A549 (cell line): ENCODE results near the gene EGFL7.

ENCODE experiments used
- CTCF ChIP-seq: fragments of >200 bp; sonication (Bioruptor Twin); formaldehyde crosslinking; IDR thresholded peaks from 3 replicates; pipeline ENCODE4 v1.5.1; 2016
- KDM5A ChIP-seq: fragments of 200-600 bp; sonication (generic); IDR thresholded peaks from 2 replicates; pipeline ENCODE4 v1.6.1; 2016; ENCODE audit warnings: antibody characterized with exemption, mild to moderate bottlenecking
- TF ChIP-seq, protein P1 (sequence below): fragments of 450-650 bp; IDR thresholded peaks from 2 replicates; pipeline ENCODE4 v1.6.1; 2014; ENCODE audit warnings: antibody characterized with exemption

- TF ChIP-seq, protein P1, sequence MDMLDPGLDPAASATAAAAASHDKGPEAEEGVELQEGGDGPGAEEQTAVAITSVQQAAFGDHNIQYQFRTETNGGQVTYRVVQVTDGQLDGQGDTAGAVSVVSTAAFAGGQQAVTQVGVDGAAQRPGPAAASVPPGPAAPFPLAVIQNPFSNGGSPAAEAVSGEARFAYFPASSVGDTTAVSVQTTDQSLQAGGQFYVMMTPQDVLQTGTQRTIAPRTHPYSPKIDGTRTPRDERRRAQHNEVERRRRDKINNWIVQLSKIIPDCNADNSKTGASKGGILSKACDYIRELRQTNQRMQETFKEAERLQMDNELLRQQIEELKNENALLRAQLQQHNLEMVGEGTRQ, result no peak
- TF ChIP-seq KDM5A, result no peak
- TF ChIP-seq CTCF, result peak; percentile 62
These were observed 3.1 kb downstream of the EGFL7 start for GRCh38 chr9:136665704-136666371.
